RWPE2 (cell line): ENCODE data around the gene LRP1B.

Experiments
- ATAC-seq: fragments of 200-7000 bp; cut with Tn5 transposase; 3 replicates; pipeline ENCODE4 v1.9.1; 2021; ENCODE audit warnings: low read depth
- DNase-seq: peaks from one replicate; pipeline ENCODE4 v3.0.0-alpha.2; 2020; ENCODE audit warnings: low spot score
- H3K27ac ChIP-seq: fragments of 450-650 bp; 2 replicates; pipeline ENCODE4 v1.5.1; 2017; ENCODE audit warnings: mild to moderate bottlenecking; ENCODE audit not compliant: poor library complexity, severe bottlenecking
- H3K27me3 ChIP-seq: fragments of 250-450 bp; sonication (Bioruptor Pico); 2 replicates; pipeline ENCODE4 v1.5.1; 2021; ENCODE audit warnings: mild to moderate bottlenecking, moderate library complexity; ENCODE audit not compliant: insufficient read depth, poor library complexity, severe bottlenecking
- H3K36me3 ChIP-seq: fragments of 250-450 bp; sonication (Bioruptor Pico); 2 replicates; pipeline ENCODE4 v1.5.1; 2020; ENCODE audit warnings: low read depth, mild to moderate bottlenecking, moderate library complexity
- H3K4me1 ChIP-seq: fragments of 250-450 bp; sonication (Bioruptor Pico); 2 replicates; pipeline ENCODE4 v1.5.1; 2021; ENCODE audit warnings: mild to moderate bottlenecking, moderate library complexity; ENCODE audit not compliant: insufficient read depth, poor library complexity, severe bottlenecking
- H3K4me3 ChIP-seq: fragments of 250-450 bp; sonication (Bioruptor Pico); 2 replicates; pipeline ENCODE4 v1.5.1; 2021; ENCODE audit warnings: mild to moderate bottlenecking, moderate library complexity; ENCODE audit not compliant: severe bottlenecking
- H3K9me3 ChIP-seq: fragments of 250-450 bp; sonication (Bioruptor Pico); 2 replicates; pipeline ENCODE4 v1.5.1; 2021; ENCODE audit warnings: mild to moderate bottlenecking, moderate library complexity; ENCODE audit not compliant: severe bottlenecking
- CTCF ChIP-seq: fragments of 450-650 bp; IDR thresholded peaks from one replicate; pipeline ENCODE4 v1.5.1; 2017; ENCODE audit warnings: mild to moderate bottlenecking, moderate library complexity; ENCODE audit not compliant: poor library complexity, severe bottlenecking

LRP1B gene

GRCh38 chr2:141810148-141810547 lies 320.7 kb downstream of the LRP1B start:
- no peak for ATAC-seq
- H3K4me1 ChIP-seq: no peaks in the 10 kb centered on the region
- no peak for TF ChIP-seq CTCF

GRCh38 chr2:141806090-141806489 lies 324.7 kb downstream of the LRP1B start:
- no peak for ATAC-seq
- DNase-seq: no peak
- no peaks in the 10 kb centered on the region for H3K27me3 ChIP-seq
- no peaks in the 10 kb centered on the region for H3K36me3 ChIP-seq
- no peaks in the 10 kb centered on the region for H3K4me1 ChIP-seq
- no peaks in the 10 kb centered on the region for H3K9me3 ChIP-seq
- no peak for TF ChIP-seq CTCF
- H3K27ac ChIP-seq: no peak overlapping the region
- H3K4me3 ChIP-seq: no peak overlapping the region

More at GRCh38 chr2:141810148-141810547, 320.7 kb downstream of the LRP1B start:
- H3K4me3 ChIP-seq: no peak overlapping the region
- H3K9me3 ChIP-seq: no peaks in the 10 kb centered on the region
- H3K36me3 ChIP-seq: no peaks in the 10 kb centered on the region
- no peak for DNase-seq
- no peak overlapping the region for H3K27ac ChIP-seq
- no peaks in the 10 kb centered on the region for H3K27me3 ChIP-seq

- TF ChIP-seq CTCF: no peak
- DNase-seq (no peak), ATAC-seq (no peak)
- Histone ChIP-seq H3K36me3 (no peaks in the 10 kb centered on the region), H3K4me3 (no peak overlapping the region), H3K27me3 (no peaks in the 10 kb centered on the region), H3K9me3 (no peaks in the 10 kb centered on the region), H3K4me1 (no peaks in the 10 kb centered on the region), H3K27ac (no peak overlapping the region)
Observed at GRCh38 chr2:141805302-141805701, 325.5 kb downstream of the LRP1B start.

- Histone ChIP-seq H3K27me3 (peaks cover 4% of the 10 kb centered on the region), H3K9me3 (no peaks in the 10 kb centered on the region), H3K27ac (no peak overlapping the region), H3K4me1 (no peaks in the 10 kb centered on the region), H3K36me3 (no peaks in the 10 kb centered on the region), H3K4me3 (no peak overlapping the region)
- no peak for DNase-seq
- no peak for TF ChIP-seq CTCF
- ATAC-seq: no peak
Observed at GRCh38 chr2:141796449-141796848, 334.4 kb downstream of the LRP1B start.

GRCh38 chr2:141791521-141791920 lies 339.3 kb downstream of the LRP1B start:
- Histone ChIP-seq H3K9me3 (no peaks in the 10 kb centered on the region), H3K27ac (no peak overlapping the region), H3K36me3 (no peaks in the 10 kb centered on the region), H3K4me1 (no peaks in the 10 kb centered on the region), H3K4me3 (no peak overlapping the region), H3K27me3 (peaks cover 4% of the 10 kb centered on the region)
- no peak for DNase-seq
- ATAC-seq: no peak
- TF ChIP-seq CTCF: no peak
